Fibroblast of lung (primary cell): Measurements from ENCODE around the gene ZNF750. TPM values are rescaled to one million over a fixed set of nuclear protein-coding genes. Genes with fewer than 3 reads are reported as not detected.

ENCODE experiments used
- DNase-seq, 2 donors: peaks; one replicate each; pipeline versions ENCODE4 v3.0.0 to v3.0.0-alpha.2; 2010; ENCODE audit warnings: low read depth in 2 of 2
- H2AFZ ChIP-seq: 2 replicates; pipeline ENCODE4 v1.5.1; 2012; ENCODE audit warnings: low read length, control low read depth, inconsistent platforms
- H3K27ac ChIP-seq: 2 replicates; pipeline ENCODE4 v1.5.1; 2011; ENCODE audit warnings: low read length, control low read depth; ENCODE audit not compliant: insufficient read depth
- H3K27me3 ChIP-seq: 2 replicates; pipeline ENCODE4 v1.5.1; 2011; ENCODE audit warnings: mild to moderate bottlenecking, low read length; ENCODE audit not compliant: control insufficient read depth, insufficient read depth
- H3K36me3 ChIP-seq: 2 replicates; pipeline ENCODE4 v1.5.1; 2011; ENCODE audit warnings: low read length; ENCODE audit not compliant: control insufficient read depth, insufficient read depth
- H3K4me1 ChIP-seq: 2 replicates; pipeline ENCODE4 v1.5.1; 2011; ENCODE audit warnings: low read length; ENCODE audit not compliant: control insufficient read depth, insufficient read depth; ENCODE audit errors: extremely low read depth
- H3K4me2 ChIP-seq: 2 replicates; pipeline ENCODE4 v1.5.1; 2011; ENCODE audit warnings: low read length, control low read depth; ENCODE audit not compliant: insufficient read depth; ENCODE audit errors: extremely low read depth
- H3K4me3 ChIP-seq, 4 experiments: fragments of 200-600 bp in 1 of 4; sonication (generic) in 1 of 4; replicated peaks in 1 of 4; 2 replicates each; pipeline ENCODE4 v1.5.1; 2011 to 2016; ENCODE audit warnings: low read length in 4 of 4, low read depth in 3 of 4, mild to moderate bottlenecking in 3 of 4, control low read depth in 2 of 4, inconsistent platforms in 1 of 4, mixed read lengths in 1 of 4; ENCODE audit not compliant: insufficient read depth in 1 of 4; ENCODE audit errors: control extremely low read depth in 1 of 4
- H3K79me2 ChIP-seq: 2 replicates; pipeline ENCODE4 v1.5.1; 2012; ENCODE audit warnings: mild to moderate bottlenecking, low read length, inconsistent platforms; ENCODE audit not compliant: control insufficient read depth, insufficient read depth
- H3K9ac ChIP-seq: 2 replicates; pipeline ENCODE4 v1.5.1; 2011; ENCODE audit warnings: mild to moderate bottlenecking, low read length, control low read depth; ENCODE audit not compliant: insufficient read depth
- H3K9me3 ChIP-seq: 2 replicates; pipeline ENCODE4 v1.5.1; 2012; ENCODE audit warnings: low read depth, low read length; ENCODE audit not compliant: control insufficient read depth, insufficient read depth
- H4K20me1 ChIP-seq: 2 replicates; pipeline ENCODE4 v1.5.1; 2011; ENCODE audit warnings: low read length; ENCODE audit not compliant: control insufficient read depth, insufficient read depth; ENCODE audit errors: extremely low read depth
- CTCF ChIP-seq, 2 donors: IDR thresholded peaks in 1 of 2; conservative IDR thresholded peaks in 1 of 2; 1 replicate in 1 of 2; 2 replicates in 1 of 2; pipeline ENCODE4 v1.5.1; 2011 to 2012; ENCODE audit warnings: low read length in 2 of 2, control low read depth in 1 of 2, inconsistent platforms in 1 of 2, low read depth in 1 of 2, mild to moderate bottlenecking in 1 of 2
- EZH2 ChIP-seq: IDR thresholded peaks from 2 replicates; pipeline ENCODE4 v1.5.1; 2012; ENCODE audit warnings: low read length, control low read depth, mild to moderate bottlenecking; ENCODE audit errors: missing control alignments
- polyA plus RNA-seq, 2 donors: library from polyadenylated mRNA; depleted of rRNA in 1 of 2; stranded (reverse) in 1 of 2; unstranded in 1 of 2; fragments of >200 nt; gene quantifications; 2 replicates each; pipeline ENCODE4 v1.2.1, GENCODE V29; 2011 to 2012; ENCODE audit warnings: missing spikeins in 1 of 2
- total RNA-seq: library from RNA; depleted of rRNA; stranded (reverse); fragments of >200 nt; gene quantifications from 2 replicates; pipeline ENCODE4 v1.2.1, GENCODE V29; 2014

The ZNF750 gene
- total and polyA plus RNA-seq, 2 donors (not counting 1 experiment from before 2014, with no cell fraction given): not detected

GRCh38 chr17:82869536-82869935 is 29.7 kb upstream of the ZNF750 start:
- no peak overlapping the region for H3K4me2 ChIP-seq
- H3K9ac ChIP-seq: no peak overlapping the region
- no peak overlapping the region for H3K4me3 ChIP-seq
- H3K27ac ChIP-seq: no peak overlapping the region
- DNase-seq: no peak
- H3K4me1 ChIP-seq: peaks cover 11% of the 10 kb centered on the region
- H3K79me2 ChIP-seq: no peaks in the 10 kb centered on the region
- no peak overlapping the region for H2AFZ ChIP-seq
- TF ChIP-seq CTCF (conservative IDR thresholded peaks at IDR 0.05 in 1 of 2, IDR thresholded peaks at IDR 0.05 in 1 of 2; ENCODE audit: low read depth in 1 of 2, low read length in 2 of 2) (no peak), EZH2 (no peak)
- peaks cover 4% of the 10 kb centered on the region for H3K36me3 ChIP-seq
- H3K27me3 ChIP-seq: no peaks in the 10 kb centered on the region
- H3K9me3 ChIP-seq: no peaks in the 10 kb centered on the region
- H4K20me1 ChIP-seq: no peaks in the 10 kb centered on the region

GRCh38 chr17:82868715-82869131 is 28.9 kb upstream of the ZNF750 start:
- Histone ChIP-seq H3K27ac (no peak overlapping the region), H2AFZ (no peak overlapping the region), H3K27me3 (no peaks in the 10 kb centered on the region), H3K4me3 (no peak overlapping the region), H3K9me3 (no peaks in the 10 kb centered on the region), H3K4me2 (no peak overlapping the region), H3K79me2 (no peaks in the 10 kb centered on the region), H4K20me1 (no peaks in the 10 kb centered on the region), H3K36me3 (peaks cover 4% of the 10 kb centered on the region), H3K4me1 (peaks cover 11% of the 10 kb centered on the region), H3K9ac (no peak overlapping the region)
- DNase-seq: no peak
- TF ChIP-seq EZH2 (no peak), CTCF (conservative IDR thresholded peaks at IDR 0.05 in 1 of 2, IDR thresholded peaks at IDR 0.05 in 1 of 2; ENCODE audit: low read depth in 1 of 2, low read length in 2 of 2) (no peak)

- no peak overlapping the region for H2AFZ ChIP-seq
- no peaks in the 10 kb centered on the region for H4K20me1 ChIP-seq
- DNase-seq: no peak
- H3K27me3 ChIP-seq: no peaks in the 10 kb centered on the region
- H3K36me3 ChIP-seq: peaks cover 4% of the 10 kb centered on the region
- H3K79me2 ChIP-seq: no peaks in the 10 kb centered on the region
- no peak overlapping the region for H3K27ac ChIP-seq
- H3K4me2 ChIP-seq: no peak overlapping the region
- no peaks in the 10 kb centered on the region for H3K9me3 ChIP-seq
- H3K4me1 ChIP-seq: peaks cover 11% of the 10 kb centered on the region
- TF ChIP-seq EZH2 (no peak), CTCF (conservative IDR thresholded peaks at IDR 0.05 in 1 of 2, IDR thresholded peaks at IDR 0.05 in 1 of 2; ENCODE audit: low read depth in 1 of 2, low read length in 2 of 2) (no peak)
- no peak overlapping the region for H3K9ac ChIP-seq
- H3K4me3 ChIP-seq: no peak overlapping the region
Observed at GRCh38 chr17:82867763-82868325, 28.0 kb upstream of the ZNF750 start.
